Esophagus squamous epithelium (tissue), 4 donors: ENCODE measurements around the gene TNNI3.

ENCODE experiments used
- POLR2A ChIP-seq, 4 donors: fragments of 450-650 bp; IDR thresholded peaks; one replicate each; pipeline ENCODE4 v1.6.1; 2017; ENCODE audit warnings: antibody characterized with exemption in 4 of 4, mild to moderate bottlenecking in 4 of 4, moderate library complexity in 3 of 4
- TF ChIP-seq, protein P1 (sequence below), 6 experiments: fragments of 450-650 bp in 4 of 6; fragments of 200-600 bp in 2 of 6; sonication (generic) in 2 of 6; IDR thresholded peaks; one replicate each; pipeline ENCODE4 v1.5.1; 2016 to 2019; ENCODE audit warnings: antibody characterized with exemption in 6 of 6, mild to moderate bottlenecking in 4 of 6, moderate library complexity in 4 of 6

DNA sequence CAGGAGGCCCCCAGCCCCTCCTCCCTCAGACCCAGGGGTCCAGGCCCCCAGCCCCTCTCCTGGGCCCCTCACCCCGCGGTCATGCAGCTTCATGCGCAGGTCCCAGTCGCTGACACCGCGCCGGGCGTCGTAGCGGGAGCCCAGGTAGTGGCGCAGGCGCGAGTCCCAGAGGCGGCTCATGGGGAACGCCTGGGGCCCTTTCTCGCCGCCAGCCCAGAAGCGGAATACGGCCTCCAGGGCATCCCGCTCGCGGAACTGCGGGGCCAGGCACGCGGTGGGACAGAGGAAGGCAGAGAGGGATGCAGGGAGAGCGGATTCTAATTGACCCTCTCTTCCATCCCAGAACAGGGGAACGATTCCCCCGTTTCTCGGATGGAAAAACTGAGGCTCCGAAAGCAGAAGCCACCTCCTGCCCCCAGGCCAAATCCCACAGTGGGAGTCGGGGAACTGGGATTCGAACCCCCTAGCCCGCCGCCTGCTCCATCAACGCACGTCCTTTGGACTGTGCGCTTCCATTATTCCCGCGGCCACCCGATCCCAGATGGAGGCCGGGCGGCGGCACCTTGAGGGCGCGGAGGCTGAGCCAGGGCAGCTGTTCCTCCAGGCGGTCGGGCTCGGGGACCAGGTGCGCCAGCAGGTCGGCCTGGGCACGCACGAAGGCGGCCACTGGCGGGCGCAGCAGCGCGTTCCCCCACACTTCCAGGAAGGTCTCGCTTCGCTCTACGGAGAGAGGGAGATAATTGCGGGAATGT is 4.2 kb upstream of the TNNI3 start:
- TF ChIP-seq, protein P1, sequence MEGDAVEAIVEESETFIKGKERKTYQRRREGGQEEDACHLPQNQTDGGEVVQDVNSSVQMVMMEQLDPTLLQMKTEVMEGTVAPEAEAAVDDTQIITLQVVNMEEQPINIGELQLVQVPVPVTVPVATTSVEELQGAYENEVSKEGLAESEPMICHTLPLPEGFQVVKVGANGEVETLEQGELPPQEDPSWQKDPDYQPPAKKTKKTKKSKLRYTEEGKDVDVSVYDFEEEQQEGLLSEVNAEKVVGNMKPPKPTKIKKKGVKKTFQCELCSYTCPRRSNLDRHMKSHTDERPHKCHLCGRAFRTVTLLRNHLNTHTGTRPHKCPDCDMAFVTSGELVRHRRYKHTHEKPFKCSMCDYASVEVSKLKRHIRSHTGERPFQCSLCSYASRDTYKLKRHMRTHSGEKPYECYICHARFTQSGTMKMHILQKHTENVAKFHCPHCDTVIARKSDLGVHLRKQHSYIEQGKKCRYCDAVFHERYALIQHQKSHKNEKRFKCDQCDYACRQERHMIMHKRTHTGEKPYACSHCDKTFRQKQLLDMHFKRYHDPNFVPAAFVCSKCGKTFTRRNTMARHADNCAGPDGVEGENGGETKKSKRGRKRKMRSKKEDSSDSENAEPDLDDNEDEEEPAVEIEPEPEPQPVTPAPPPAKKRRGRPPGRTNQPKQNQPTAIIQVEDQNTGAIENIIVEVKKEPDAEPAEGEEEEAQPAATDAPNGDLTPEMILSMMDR (IDR thresholded peaks at IDR 0.05): no peak
- TF ChIP-seq POLR2A (IDR thresholded peaks at IDR 0.05): no peak
